Activated T-helper 9 cell treated with anti-CD3 and anti-CD28 coated beads, Interleukin-2, amount 50 U/mL, for 16 hours (primary cell): ENCODE data around the gene HLF.

Experiments
- DNase-seq: peaks from one replicate; pipeline ENCODE4 v3.0.0-alpha.2; 2020; ENCODE audit warnings: low read depth

HLF gene

DNA sequence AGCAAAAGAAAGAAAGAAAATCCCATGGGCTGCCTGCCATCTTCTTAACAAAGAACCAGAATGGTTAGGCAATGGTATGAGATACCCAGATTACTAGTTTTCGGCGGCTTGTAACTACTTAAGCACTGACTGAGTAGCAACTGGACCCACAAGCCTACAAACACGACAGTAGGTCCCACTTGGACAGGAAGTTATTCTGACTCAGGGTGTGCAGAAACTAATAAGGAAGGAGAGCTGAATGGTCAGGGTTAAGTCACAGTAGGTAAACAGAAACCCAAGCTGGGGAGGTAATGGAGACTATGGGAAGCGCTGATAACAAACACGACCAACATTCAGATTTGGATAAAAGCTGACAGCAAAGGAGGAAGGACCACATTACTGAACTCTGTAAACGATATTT is 10.4 kb upstream of the HLF start:
- DNase-seq = no peak

DNA sequence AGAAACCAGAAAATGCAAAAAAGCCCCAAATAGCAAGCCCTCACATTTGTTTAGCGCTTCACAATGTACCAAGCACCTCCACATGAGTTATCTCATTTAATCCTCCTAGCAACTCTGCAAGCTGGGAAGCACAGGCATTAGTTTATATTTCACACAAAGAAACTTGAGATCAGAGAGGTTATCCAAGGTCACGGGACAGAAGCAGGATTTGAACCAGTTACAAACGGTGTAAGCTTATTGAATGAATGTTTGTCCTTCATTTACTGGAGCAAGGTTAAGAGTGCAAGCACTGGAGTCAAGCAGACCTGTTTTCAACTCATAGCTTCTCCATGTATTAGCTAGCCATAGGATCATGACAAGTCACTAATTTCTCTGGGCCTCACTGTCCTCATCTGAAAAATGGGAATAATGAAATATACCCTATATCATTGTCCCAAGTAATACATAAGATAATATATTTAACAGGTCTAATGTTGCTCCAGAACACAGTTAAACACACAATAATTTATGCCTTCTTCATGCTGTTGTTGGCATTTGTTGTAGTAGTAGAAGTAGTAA is 6.1 kb upstream of the HLF start:
- no peak for DNase-seq

DNA sequence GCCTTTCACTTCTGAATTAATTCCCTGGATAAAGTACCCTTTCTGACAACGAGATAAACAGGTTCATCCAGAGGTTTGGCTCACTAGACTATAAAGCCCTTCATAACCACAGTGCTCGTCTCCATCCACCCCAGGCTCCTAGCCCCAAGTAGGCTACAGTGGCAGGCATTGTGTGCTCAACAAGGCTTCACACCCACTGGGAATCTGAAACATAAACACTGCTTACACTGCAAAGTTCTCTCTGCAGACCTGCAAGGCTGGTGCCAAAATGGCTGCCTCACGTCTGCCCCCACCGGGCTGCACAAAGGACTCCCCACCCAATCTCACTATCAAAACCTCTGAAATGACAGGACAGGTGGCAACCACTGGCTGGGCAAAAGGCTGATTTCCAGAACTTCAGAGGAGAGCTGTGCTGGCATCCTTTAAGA is 5.1 kb upstream of the HLF start:
- DNase-seq = no peak

DNA sequence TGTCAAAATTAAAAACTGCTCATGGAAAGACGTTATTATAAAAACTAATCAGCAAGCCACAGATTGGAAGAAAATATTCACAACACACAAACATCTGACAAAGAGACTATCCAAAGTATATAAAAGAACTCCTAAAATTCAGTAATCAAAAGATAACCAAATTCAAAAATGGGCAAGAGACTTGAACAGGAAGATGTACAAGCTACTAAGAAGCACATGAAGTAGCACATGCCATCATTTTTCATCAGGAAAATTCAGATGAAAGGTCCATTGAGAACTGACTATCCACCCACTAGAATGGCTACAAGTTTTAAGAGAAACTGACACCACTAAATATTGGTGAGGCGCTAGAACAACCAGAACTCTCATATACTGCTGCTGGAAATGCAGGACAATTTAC is 3.4 kb upstream of the HLF start:
- DNase-seq = no peak

DNA sequence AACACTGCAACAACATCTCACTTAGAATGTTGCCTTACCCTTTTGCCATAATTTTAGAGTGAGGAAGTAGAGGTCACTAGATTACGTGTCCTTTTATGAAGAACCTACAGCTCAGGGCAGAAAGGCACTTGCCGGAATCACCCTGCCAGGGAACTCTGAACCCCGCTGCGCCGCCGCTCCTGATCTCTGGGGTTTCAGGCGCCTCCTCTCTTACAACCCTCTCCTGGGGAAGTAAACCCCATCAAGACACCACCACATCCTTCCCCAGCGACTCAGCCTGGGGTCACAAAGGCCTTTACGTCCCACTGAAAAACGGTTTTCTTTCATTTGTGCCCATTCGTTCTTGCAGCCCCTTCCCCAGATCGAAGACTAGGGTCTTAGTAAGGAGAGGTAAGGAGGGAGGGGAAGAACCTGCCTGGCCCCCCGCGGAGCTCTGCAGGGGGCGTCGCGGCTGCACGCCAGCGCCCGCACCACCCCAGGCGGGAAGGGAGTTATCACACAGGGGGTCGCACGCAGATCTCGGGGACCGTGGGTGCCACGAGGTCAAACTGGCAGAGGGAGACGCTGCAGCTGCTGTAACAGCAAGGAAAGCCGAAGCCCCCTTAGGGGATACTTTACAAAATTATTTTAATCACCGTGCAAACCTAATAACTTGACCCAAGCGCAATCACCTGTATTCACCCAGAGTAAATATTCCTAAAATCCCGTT is 1.0 kb upstream of the HLF start:
- no peak for DNase-seq

DNA sequence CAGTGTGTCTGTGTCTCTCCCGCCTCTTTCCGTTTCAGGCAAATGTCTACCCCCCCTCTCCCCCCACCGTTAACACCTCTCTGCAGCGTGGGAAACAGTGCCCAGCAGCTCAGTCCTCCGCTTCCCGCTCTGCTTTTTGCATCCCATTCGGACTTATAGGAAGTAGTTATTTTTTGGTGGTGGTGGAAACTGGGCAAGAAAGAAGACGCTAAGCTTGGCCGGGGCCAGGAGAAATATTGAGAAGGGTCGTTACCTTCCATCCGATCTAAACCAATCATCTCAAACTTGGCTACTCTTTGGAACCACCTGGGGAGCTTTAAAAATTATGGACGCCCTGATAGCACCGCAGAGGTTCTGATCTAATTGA is 499 bp upstream of the HLF start:
- no peak for DNase-seq

DNA sequence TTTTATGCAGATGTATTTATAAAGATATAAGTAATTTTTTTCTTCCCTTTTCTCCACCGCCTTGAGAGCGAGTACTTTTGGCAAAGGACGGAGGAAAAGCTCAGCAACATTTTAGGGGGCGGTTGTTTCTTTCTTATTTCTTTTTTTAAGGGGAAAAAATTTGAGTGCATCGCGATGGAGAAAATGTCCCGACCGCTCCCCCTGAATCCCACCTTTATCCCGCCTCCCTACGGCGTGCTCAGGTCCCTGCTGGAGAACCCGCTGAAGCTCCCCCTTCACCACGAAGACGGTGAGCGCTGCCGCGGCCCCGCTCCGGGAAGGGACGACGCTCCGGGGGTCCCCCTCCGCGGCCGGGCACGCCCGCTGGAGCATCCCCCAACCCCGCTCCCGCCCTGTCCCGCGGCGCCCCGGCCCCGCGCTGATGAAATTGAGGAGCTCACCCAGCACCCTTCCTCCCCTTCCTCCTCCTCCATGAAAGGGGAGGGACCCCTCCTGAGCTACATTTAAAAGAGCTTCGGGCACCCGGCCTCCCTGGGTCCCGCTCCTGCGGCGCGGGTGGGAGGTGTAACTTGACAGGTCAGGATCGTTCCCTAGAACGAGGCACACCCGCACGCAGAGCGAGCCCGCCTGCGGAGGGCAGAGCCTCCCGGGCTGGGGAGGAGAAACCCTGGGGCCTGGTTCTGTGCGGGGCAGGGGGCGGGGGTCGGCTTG is 706 bp downstream of the HLF start:
- peak; percentile 15 for DNase-seq

DNA sequence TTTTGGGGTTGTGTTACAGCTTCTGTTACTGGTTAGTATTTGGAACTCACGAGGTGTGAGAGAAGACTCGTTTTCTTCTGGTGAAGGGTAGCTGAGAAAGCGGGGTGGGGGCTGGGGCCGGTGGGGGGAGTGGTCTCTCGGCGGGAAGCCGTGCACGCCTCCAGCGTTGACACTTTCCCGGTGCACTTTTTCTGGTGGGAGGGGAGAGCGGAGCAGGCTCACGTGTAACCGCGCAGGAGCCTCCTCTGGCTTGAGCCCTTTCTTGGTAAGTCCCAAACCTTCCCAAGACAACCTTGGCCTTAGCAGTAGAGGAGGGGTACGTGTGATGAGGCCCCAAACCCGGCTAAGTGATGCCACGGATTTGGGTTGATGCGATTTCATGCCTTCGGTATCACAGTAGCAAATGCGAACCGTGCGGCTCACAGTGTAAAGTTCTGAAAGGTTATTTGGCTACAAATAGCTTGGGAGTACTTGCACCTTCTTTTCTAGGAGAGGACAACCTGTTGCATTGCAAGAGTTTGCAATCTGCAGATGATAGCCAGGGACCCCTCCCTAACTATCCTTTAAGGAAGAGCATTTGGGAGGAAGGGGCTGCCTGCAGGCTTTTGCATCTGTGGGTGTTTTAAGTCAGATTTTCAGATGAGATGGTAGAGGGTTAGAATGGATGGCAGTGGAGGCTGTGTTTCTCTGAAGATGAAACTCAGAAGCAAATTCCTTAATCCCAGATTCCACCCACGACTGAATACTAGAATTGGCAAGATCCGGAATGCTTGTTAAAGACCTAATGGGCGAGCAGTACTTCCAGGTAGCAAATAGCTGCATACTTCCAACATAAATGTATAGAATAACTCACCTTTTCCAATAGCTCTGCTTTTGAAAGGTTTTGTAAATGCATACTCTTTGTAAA is 1.5 kb downstream of the HLF start:
- DNase-seq = peak; percentile 10

DNA sequence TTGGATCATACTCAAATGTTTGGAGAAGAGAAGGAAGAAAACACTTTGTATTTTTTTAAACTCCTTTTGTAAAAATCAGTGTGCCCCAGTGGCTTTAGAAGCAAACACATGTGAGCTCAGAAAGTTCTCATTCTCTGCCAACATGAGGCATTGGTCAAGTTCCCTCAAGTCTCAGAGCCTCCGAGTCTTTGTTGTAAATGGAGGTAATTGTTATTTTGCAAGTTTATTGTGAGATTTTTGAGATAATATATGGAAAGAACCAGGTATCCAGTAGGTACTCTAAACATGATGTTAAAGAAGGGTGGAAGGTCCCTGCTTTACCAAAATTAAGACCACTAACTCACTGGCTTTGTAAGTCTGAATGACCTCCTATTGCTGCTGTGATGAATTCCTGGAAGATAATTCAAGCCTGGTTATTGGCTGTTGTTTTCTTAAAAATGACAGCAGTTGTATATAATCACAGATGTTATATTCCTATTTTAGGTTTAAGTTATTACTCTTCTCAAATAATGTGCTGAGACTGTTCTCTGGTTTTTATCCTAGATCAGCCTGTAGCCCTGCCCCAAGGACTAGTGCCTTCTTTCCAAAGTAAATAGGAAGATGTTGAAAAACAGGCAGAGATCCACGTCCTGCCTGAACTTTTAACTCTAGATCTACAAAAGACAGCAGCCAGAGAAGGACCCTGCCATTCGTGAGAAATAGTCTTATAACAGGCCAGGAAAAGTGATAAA is 2.4 kb downstream of the HLF start:
- no peak for DNase-seq

DNA sequence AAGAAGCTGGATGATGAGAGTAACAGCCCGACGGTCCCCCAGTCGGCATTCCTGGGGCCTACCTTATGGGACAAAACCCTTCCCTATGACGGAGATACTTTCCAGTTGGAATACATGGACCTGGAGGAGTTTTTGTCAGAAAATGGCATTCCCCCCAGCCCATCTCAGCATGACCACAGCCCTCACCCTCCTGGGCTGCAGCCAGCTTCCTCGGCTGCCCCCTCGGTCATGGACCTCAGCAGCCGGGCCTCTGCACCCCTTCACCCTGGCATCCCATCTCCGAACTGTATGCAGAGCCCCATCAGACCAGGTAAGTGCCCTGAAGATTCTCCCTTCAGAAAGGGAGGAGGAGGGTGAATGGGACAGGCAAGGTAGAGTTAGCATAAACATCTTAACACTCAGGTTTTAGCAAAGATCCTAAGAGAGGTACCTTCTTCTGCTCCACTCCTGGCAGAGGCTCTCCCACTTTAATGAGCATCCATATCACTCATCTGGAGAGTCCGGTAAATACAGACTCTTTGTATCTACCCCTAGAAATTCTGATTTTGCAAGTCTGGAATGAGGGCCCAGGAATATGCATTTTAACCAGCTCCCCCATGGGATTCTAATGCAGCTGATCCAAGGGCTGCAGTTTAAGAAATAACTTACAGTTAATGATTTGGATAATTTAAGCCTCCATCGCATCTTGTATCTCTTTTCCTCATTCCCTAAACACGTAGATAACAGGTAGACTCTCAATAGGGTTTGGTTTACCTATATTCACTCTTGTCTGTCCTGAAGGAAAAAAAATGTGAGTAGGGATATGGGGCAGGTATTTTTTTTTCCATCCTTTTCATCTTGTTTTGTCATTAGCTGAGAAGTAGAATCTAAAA is 3.3 kb downstream of the HLF start:
- DNase-seq = no peak

DNA sequence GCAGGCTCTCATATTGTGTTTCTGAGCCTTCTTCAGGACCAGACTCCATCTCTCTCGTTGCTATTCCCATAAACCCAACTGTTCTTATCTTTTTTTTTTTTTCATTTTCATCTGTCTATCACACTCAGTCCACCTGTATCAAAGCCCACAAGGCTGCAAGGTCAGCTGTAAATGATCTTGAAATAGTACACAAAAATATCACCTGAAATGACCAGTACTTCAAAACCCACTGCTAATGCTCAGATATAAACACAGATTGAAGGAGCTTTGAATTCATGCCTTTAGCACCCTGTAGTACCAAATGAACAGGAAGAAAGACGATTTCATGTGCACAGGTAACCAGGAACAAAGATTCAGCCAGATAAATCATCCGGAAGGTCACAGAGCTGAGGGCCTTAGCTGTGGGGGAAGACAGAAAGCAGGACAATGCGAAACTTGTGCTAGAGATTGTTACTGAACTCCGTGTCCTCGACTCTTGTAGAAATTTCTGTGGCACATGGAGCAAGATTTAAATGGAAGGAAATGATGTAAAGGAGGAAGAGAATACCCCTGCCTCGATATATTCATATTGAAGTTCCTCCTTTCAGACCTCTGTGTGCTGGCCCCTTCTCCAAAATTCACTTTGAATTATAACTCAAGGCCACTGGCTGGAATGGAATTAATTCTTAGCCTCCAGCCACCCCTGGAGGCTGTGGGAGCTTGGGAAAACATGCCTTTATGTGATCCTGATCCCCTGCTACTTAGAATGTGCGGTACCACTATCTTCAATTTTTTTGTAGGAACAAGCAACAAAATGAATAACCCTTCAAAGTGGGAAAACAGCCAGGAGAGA is 4.1 kb downstream of the HLF start:
- no peak for DNase-seq

DNA sequence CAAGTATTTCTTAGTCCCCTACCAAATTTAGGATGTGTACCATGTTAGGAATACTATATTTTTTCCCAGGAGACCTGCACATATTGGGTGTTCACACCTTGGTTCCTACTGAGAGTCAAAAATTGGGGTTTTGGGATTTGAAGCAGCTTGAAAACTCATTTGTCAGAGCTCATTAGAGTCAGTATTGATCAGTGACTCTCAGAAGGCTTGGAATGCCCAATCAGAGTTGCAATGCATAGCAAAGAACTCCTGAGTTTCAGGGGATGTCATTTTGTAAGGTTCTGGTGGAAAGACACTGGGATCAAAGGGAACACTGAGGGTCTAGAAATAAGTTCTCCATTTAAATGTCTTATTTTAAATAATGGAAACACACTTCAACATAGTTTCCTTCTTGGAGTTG is 5.1 kb downstream of the HLF start:
- no peak for DNase-seq

DNA sequence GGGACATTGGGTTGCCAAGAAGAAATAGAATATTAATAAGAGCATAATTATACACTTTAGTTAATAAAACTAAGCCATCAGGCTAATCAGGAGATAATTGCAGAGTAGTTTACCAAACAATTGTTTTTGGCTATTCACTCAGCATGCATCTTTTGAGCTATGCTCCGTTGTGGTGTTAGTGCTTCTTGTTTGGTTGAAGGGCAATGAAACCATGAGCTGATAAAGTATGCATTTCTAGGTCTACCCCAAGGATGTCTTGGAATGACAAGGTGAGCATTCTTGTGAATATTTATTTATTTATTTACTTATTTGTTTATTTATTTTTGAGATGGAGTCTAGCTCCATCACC is 6.4 kb downstream of the HLF start:
- DNase-seq = no peak

DNA sequence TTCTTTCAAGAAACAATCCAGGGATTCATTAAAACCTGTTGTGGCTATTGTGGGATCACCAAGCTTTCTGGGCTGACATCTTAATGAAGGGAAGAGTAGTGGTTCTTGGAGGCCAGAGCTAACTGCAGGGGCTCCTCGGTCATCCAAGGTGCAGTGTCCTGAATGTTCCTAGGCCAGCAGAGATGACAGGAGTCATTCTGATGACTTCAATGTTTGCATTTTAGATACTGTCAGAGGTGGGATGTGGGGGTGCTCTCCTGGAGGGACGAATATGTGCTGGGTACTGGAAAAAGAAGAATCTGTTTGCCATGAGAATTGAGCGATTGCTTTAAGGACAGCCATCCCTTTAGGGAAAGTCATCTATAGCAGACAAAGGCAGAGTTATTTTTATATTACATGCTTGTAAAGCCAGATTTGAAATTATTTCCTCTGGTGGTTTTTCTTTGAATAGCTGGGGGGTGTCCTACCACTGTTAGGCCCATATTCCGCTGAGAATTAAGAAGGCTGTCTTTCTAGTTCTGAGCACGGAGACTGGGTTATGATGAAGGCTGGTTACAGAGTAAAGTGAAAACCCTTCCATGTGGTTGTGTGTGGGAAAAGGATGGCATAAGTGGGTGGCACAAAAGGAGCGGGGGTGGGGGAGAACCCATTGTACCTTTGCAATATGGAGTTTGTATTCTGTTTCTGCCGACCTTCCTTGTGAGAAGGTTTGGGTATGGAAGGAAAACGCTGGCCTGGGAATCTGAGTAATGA is 7.4 kb downstream of the HLF start:
- no peak for DNase-seq

DNA sequence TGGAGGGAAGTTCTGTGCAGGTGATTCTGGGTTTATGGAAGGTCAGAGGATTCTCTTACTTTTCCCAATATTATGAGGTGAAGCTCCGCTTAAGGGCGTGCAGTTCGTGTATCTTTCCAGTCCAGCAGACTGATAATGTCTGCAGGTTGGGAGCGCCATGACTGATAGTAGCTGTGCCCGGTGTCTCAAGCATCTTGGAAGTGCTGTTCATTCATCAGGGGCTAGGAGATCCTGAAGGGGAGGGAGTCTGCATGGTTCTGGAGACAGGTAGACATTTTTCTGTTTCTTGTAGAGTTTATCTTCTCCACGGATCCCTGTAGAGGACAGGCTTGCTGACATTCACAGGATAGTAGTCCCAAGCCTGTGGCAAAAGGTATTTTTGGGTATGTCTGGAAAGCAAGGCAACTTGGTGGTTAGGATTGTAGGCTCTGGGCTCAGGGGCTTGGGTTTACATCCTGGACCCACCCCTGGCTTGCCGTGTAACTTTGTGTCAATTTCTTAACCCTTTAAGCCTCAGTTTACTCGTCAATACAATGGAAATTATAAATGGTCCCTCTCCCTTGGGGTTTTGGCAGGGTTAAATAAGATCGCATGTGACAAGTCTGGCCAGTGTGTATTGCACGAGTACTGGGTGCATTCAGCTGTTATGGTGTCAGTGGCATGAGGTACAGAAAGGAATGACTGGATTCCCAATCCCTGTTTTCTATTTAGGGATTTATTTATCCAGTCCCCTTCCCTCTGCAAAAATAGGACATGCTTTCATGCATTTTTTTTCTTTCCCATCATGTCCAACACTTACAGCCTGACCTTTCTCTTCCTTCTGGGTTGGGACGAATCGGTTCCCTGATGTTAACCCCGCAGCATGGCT is 8.2 kb downstream of the HLF start:
- DNase-seq = no peak

DNA sequence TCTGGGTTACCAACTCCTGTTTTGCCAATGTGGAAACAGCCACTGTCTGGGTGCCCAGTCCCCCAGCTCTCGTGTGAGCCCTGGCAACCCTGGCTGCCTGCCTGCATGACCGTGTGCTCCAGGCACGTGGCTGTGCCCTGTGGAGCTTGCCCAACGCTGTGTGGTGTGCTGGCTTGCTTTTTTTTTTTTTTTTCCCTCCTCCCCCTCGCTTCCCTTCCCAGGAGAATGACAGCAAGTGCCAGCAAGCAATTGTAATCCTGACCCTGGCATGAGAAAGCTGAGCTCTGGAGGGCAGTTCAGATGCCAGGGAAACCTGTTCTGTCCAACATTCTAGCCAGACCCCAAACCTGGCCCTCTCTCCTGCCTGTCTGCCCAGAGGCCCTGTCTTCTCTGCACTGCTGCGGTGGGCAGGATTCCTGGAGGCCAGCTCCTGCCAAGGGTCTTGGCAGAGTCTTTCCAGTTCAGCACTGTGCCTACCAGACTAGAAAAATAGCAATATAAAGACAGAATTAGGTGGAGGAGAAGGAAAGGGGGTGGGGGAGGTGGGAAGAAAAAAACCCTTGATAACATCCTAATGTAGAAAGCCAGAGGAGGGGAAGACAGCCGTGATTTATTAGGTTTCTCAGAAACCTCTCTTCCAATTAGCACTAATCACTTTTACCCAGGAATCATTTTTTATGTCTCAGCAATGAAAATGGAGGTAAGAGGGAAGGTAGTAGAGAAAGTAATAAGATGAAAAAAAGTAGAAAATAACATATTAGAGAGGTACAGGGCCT is 9.0 kb downstream of the HLF start:
- DNase-seq = no peak
